ENCODE results near the gene RBM7.
A peak's percentile ranks its signal among the peaks of the same experiment; 100 is the strongest.

RBM7 gene

GRCh38 chr11:114375052-114375451 is 25.4 kb upstream of the RBM7 start:
- Mint-ChIP-seq H3K4me3 (no peak overlapping the region), H3K27me3 (ENCODE audit: low read depth) (peaks cover 10% of the 10 kb centered on the region), H3K27ac (no peak overlapping the region), H3K9me3 (no peaks in the 10 kb centered on the region), H3K4me1 (no peaks in the 10 kb centered on the region), H3K36me3 (ENCODE audit: low read depth) (no peaks in the 10 kb centered on the region)
- no peak for TF ChIP-seq CTCF (IDR thresholded peaks at IDR 0.05; ENCODE audit: unreplicated experiment in 3 of 3)

- Mint-ChIP-seq H3K27ac (no peak overlapping the region), H3K36me3 (ENCODE audit: low read depth) (no peaks in the 10 kb centered on the region), H3K27me3 (ENCODE audit: low read depth) (peaks cover 10% of the 10 kb centered on the region), H3K9me3 (no peaks in the 10 kb centered on the region), H3K4me1 (no peaks in the 10 kb centered on the region), H3K4me3 (no peak overlapping the region)
- no peak for TF ChIP-seq CTCF (IDR thresholded peaks at IDR 0.05; ENCODE audit: unreplicated experiment in 3 of 3)
Observed at GRCh38 chr11:114377612-114378267, 22.7 kb upstream of the RBM7 start.

- TF ChIP-seq CTCF (IDR thresholded peaks at IDR 0.05; ENCODE audit: unreplicated experiment in 3 of 3) = no peak
Observed at GRCh38 chr11:114379394-114380069, 20.9 kb upstream of the RBM7 start.

GRCh38 chr11:114382509-114382908 is 18.0 kb upstream of the RBM7 start:
- Mint-ChIP-seq H3K4me1 (peaks cover 6% of the 10 kb centered on the region), H3K9me3 (peaks cover 5% of the 10 kb centered on the region), H3K36me3 (ENCODE audit: low read depth) (no peaks in the 10 kb centered on the region), H3K4me3 (no peak overlapping the region), H3K27ac (no peak overlapping the region), H3K27me3 (ENCODE audit: low read depth) (peaks cover 5% of the 10 kb centered on the region)
- no peak for TF ChIP-seq CTCF (IDR thresholded peaks at IDR 0.05; ENCODE audit: unreplicated experiment in 3 of 3)

More at GRCh38 chr11:114379394-114380069, 20.9 kb upstream of the RBM7 start:
- H3K36me3 Mint-ChIP-seq (ENCODE audit: low read depth) = no peaks in the 10 kb centered on the region
- no peaks in the 10 kb centered on the region for H3K4me1 Mint-ChIP-seq
- H3K27ac Mint-ChIP-seq = no peak overlapping the region
- H3K4me3 Mint-ChIP-seq = no peak overlapping the region
- H3K27me3 Mint-ChIP-seq (ENCODE audit: low read depth) = peaks cover 10% of the 10 kb centered on the region
- peaks cover 5% of the 10 kb centered on the region for H3K9me3 Mint-ChIP-seq

- H3K27me3 Mint-ChIP-seq (ENCODE audit: low read depth) = peaks cover 3% of the 10 kb centered on the region
- no peak for TF ChIP-seq CTCF (IDR thresholded peaks at IDR 0.05; ENCODE audit: unreplicated experiment in 3 of 3)
- peaks cover 6% of the 10 kb centered on the region for H3K4me1 Mint-ChIP-seq
Observed at GRCh38 chr11:114384487-114384886, 16.0 kb upstream of the RBM7 start.

GRCh38 chr11:114386131-114386530 is 14.3 kb upstream of the RBM7 start:
- Mint-ChIP-seq H3K4me1 (peaks cover 6% of the 10 kb centered on the region), H3K4me3 (no peak overlapping the region), H3K27me3 (ENCODE audit: low read depth) (no peaks in the 10 kb centered on the region), H3K9me3 (peaks cover 5% of the 10 kb centered on the region), H3K36me3 (ENCODE audit: low read depth) (no peaks in the 10 kb centered on the region), H3K27ac (peak overlapping the region in 1 of 3 experiments; percentile 68)
- TF ChIP-seq CTCF (IDR thresholded peaks at IDR 0.05; ENCODE audit: unreplicated experiment in 3 of 3) = no peak

More at GRCh38 chr11:114384487-114384886, 16.0 kb upstream of the RBM7 start:
- Mint-ChIP-seq H3K36me3 (ENCODE audit: low read depth) (no peaks in the 10 kb centered on the region), H3K9me3 (peaks cover 5% of the 10 kb centered on the region), H3K4me3 (no peak overlapping the region), H3K27ac (no peak overlapping the region)
